GM23338 (cell line): ENCODE measurements around the gene CYB561D2. TPM values are rescaled to one million over a fixed set of nuclear protein-coding genes. Genes with fewer than 3 reads are reported as not detected.

Experiments used
- ATAC-seq: fragments of 200-7000 bp; cut with Tn5 transposase; 3 replicates; pipeline ENCODE4 v1.9.1; 2020
- DNase-seq: peaks from one replicate; pipeline ENCODE4 v3.0.0-alpha.2; 2015; ENCODE audit warnings: low spot score
- H2AFZ ChIP-seq: fragments of 200-600 bp; sonication (generic); 2 replicates; pipeline ENCODE4 v1.8.0; 2016; ENCODE audit warnings: antibody characterized with exemption, mild to moderate bottlenecking, moderate library complexity
- H3F3A ChIP-seq: fragments of 200-600 bp; sonication (generic); replicated peaks from 2 replicates; pipeline ENCODE4 v1.8.0; 2017; ENCODE audit warnings: antibody characterized with exemption, mixed run types, low read depth
- H3K27ac ChIP-seq: fragments of 200-600 bp; sonication (generic); 2 replicates; pipeline ENCODE4 v1.6.1; 2016; ENCODE audit warnings: low read depth
- H3K27me3 ChIP-seq: fragments of 200-600 bp; sonication (generic); 2 replicates; pipeline ENCODE4 v1.8.0; 2016; ENCODE audit warnings: mild to moderate bottlenecking, mixed run types, moderate library complexity; ENCODE audit not compliant: insufficient read depth
- H3K36me3 ChIP-seq: fragments of 200-600 bp; sonication (generic); 2 replicates; pipeline ENCODE4 v1.8.0; 2016; ENCODE audit warnings: mild to moderate bottlenecking; ENCODE audit not compliant: insufficient read depth
- H3K4me1 ChIP-seq: fragments of 200-600 bp; sonication (generic); 2 replicates; pipeline ENCODE4 v1.8.0; 2016; ENCODE audit warnings: mild to moderate bottlenecking, moderate library complexity; ENCODE audit not compliant: insufficient read depth
- H3K4me2 ChIP-seq: fragments of 200-600 bp; sonication (generic); 2 replicates; pipeline ENCODE4 v1.7.1; 2017; ENCODE audit warnings: mixed run types
- H3K4me3 ChIP-seq: fragments of 200-600 bp; sonication (generic); 2 replicates; pipeline ENCODE4 v1.6.1; 2016; ENCODE audit warnings: mixed run types
- H3K79me2 ChIP-seq: fragments of 200-600 bp; sonication (generic); replicated peaks from 2 replicates; pipeline ENCODE4 v1.8.0; 2017; ENCODE audit warnings: mild to moderate bottlenecking; ENCODE audit not compliant: insufficient read depth
- H3K9me2 ChIP-seq: fragments of 200-600 bp; sonication (generic); 2 replicates; pipeline ENCODE4 v1.8.0; 2017; ENCODE audit not compliant: insufficient read depth
- H4K20me1 ChIP-seq: fragments of 200-600 bp; sonication (generic); replicated peaks from 2 replicates; pipeline ENCODE4 v1.8.0; 2017; ENCODE audit warnings: mild to moderate bottlenecking; ENCODE audit not compliant: insufficient read depth
- H3K27ac Mint-ChIP-seq: 2 replicates; pipeline ENCODE4 v1.8.0; 2020; ENCODE audit warnings: inconsistent platforms, mild to moderate bottlenecking, moderate library complexity, mixed read lengths
- H3K27me3 Mint-ChIP-seq: 3 replicates; pipeline ENCODE4 v1.8.0; 2022; ENCODE audit warnings: low read depth, mild to moderate bottlenecking, moderate library complexity, mixed read lengths, inconsistent platforms; ENCODE audit not compliant: insufficient read depth, poor library complexity
- H3K36me3 Mint-ChIP-seq: 3 replicates; pipeline ENCODE4 v1.8.0; 2021; ENCODE audit warnings: low read depth, mild to moderate bottlenecking, inconsistent platforms, moderate library complexity, mixed read lengths
- H3K4me1 Mint-ChIP-seq: 3 replicates; pipeline ENCODE4 v1.8.0; 2020; ENCODE audit warnings: mild to moderate bottlenecking, inconsistent platforms, mixed read lengths
- H3K4me3 Mint-ChIP-seq: 3 replicates; pipeline ENCODE4 v1.8.0; 2021; ENCODE audit warnings: moderate library complexity, mild to moderate bottlenecking, inconsistent platforms, mixed read lengths
- H3K9me3 Mint-ChIP-seq: 3 replicates; pipeline ENCODE4 v1.8.0; 2020; ENCODE audit warnings: moderate library complexity, mild to moderate bottlenecking, inconsistent platforms, mixed read lengths
- CREB1 ChIP-seq: fragments of 250-450 bp; sonication (Bioruptor Pico); IDR thresholded peaks from 2 replicates; pipeline ENCODE4 v1.5.0; 2020; ENCODE audit warnings: low read depth, mild to moderate bottlenecking, moderate library complexity
- CTCF ChIP-seq, 2 experiments: fragments of 200-600 bp in 1 of 2; sonication (generic) in 1 of 2; conservative IDR thresholded peaks; 2 replicates each; pipeline versions ENCODE4 v1.5.1 to v1.6.1; 2016 to 2017; ENCODE audit warnings: antibody characterized with exemption in 2 of 2, low read depth in 2 of 2, mild to moderate bottlenecking in 2 of 2, moderate library complexity in 1 of 2
- EZH2 ChIP-seq: fragments of 200-600 bp; sonication (generic); IDR thresholded peaks from one replicate; pipeline ENCODE4 v1.8.0; 2017; ENCODE audit warnings: antibody characterized with exemption, mild to moderate bottlenecking, low read depth; ENCODE audit not compliant: unreplicated experiment
- EZH2phosphoT487 ChIP-seq: fragments of 200-600 bp; sonication (generic); IDR thresholded peaks from one replicate; pipeline ENCODE4 v1.8.1; 2018; ENCODE audit warnings: antibody characterized with exemption; ENCODE audit not compliant: unreplicated experiment
- NANOG ChIP-seq: IDR thresholded peaks from 2 replicates; pipeline ENCODE4 v1.6.1; 2016; ENCODE audit warnings: antibody characterized with exemption, borderline replicate concordance
- REST ChIP-seq: IDR thresholded peaks from one replicate; pipeline ENCODE4 v1.6.1; 2018; ENCODE audit warnings: antibody characterized with exemption; ENCODE audit not compliant: unreplicated experiment
- STAT1 ChIP-seq: IDR thresholded peaks from one replicate; pipeline ENCODE4 v1.6.1; 2016; ENCODE audit warnings: antibody characterized with exemption; ENCODE audit not compliant: unreplicated experiment
- ZNF114 ChIP-seq: fragments of 250-450 bp; sonication (Bioruptor Pico); IDR thresholded peaks from 2 replicates; pipeline ENCODE4 v1.5.0; 2020; ENCODE audit warnings: mild to moderate bottlenecking, moderate library complexity
- ZNF331 ChIP-seq: fragments of 250-450 bp; sonication (Bioruptor Pico); IDR thresholded peaks from 2 replicates; pipeline ENCODE4 v1.5.0; 2020; ENCODE audit warnings: low read depth, mild to moderate bottlenecking, moderate library complexity
- polyA plus RNA-seq: library from polyadenylated mRNA; unstranded; fragments of >200 nt; fragmentation: Nextera tagmentation; extraction: Ambion mirVana; gene quantifications from 2 replicates; pipeline ENCODE4 v1.2.1, GENCODE V29; 2016
- total RNA-seq: library from RNA; depleted of rRNA; stranded (reverse); fragments of >200 nt; shearing (Covaris generic); gene quantifications from 2 replicates; pipeline ENCODE4 v1.2.3, GENCODE V29; 2014
- TF ChIP-seq, protein P1 (sequence below): fragments of 250-450 bp; sonication (Bioruptor Pico); IDR thresholded peaks from 2 replicates; pipeline ENCODE4 v1.5.0; 2020; ENCODE audit warnings: mild to moderate bottlenecking, moderate library complexity

The CYB561D2 gene
- total and polyA plus RNA-seq, 2 experiments from 2014 or later: 10.1 to 18.2 TPM

- Mint-ChIP-seq H3K9me3 (no peaks in the 10 kb centered on the region), H3K36me3 (no peaks in the 10 kb centered on the region), H3K27ac (0 out of 2 replicates have a peak overlapping the region, but pooled peaks have one; percentile 40), H3K4me1 (peaks cover 8% of the 10 kb centered on the region), H3K4me3 (peak overlapping the region; percentile 77), H3K27me3 (peaks cover 19% of the 10 kb centered on the region)
- Histone ChIP-seq H3K27me3 (peaks cover 11% of the 10 kb centered on the region; the same call in 1 of the 2 replicates), H3K4me3 (peak overlapping the region; percentile 78), H4K20me1 (no peaks in the 10 kb centered on the region), H3K79me2 (no peaks in the 10 kb centered on the region), H2AFZ (peak overlapping the region; percentile 86; the same call in 1 of the 2 replicates), H3K36me3 (no peaks in the 10 kb centered on the region), H3K9me2 (no peaks in the 10 kb centered on the region), H3K4me2 (peak overlapping the region; percentile 95), H3K4me1 (no peaks in the 10 kb centered on the region; the same call in 1 of the 2 replicates), H3K27ac (no peak overlapping the region), H3F3A (0 out of 2 replicates have a peak, but pooled peaks cover 5% of the 10 kb centered on the region)
- ATAC-seq (no peak), DNase-seq (no peak)
- TF ChIP-seq CTCF (conservative IDR thresholded peaks at IDR 0.05; ENCODE audit: low read depth in 2 of 2): no peak
- TF ChIP-seq, protein P1, sequence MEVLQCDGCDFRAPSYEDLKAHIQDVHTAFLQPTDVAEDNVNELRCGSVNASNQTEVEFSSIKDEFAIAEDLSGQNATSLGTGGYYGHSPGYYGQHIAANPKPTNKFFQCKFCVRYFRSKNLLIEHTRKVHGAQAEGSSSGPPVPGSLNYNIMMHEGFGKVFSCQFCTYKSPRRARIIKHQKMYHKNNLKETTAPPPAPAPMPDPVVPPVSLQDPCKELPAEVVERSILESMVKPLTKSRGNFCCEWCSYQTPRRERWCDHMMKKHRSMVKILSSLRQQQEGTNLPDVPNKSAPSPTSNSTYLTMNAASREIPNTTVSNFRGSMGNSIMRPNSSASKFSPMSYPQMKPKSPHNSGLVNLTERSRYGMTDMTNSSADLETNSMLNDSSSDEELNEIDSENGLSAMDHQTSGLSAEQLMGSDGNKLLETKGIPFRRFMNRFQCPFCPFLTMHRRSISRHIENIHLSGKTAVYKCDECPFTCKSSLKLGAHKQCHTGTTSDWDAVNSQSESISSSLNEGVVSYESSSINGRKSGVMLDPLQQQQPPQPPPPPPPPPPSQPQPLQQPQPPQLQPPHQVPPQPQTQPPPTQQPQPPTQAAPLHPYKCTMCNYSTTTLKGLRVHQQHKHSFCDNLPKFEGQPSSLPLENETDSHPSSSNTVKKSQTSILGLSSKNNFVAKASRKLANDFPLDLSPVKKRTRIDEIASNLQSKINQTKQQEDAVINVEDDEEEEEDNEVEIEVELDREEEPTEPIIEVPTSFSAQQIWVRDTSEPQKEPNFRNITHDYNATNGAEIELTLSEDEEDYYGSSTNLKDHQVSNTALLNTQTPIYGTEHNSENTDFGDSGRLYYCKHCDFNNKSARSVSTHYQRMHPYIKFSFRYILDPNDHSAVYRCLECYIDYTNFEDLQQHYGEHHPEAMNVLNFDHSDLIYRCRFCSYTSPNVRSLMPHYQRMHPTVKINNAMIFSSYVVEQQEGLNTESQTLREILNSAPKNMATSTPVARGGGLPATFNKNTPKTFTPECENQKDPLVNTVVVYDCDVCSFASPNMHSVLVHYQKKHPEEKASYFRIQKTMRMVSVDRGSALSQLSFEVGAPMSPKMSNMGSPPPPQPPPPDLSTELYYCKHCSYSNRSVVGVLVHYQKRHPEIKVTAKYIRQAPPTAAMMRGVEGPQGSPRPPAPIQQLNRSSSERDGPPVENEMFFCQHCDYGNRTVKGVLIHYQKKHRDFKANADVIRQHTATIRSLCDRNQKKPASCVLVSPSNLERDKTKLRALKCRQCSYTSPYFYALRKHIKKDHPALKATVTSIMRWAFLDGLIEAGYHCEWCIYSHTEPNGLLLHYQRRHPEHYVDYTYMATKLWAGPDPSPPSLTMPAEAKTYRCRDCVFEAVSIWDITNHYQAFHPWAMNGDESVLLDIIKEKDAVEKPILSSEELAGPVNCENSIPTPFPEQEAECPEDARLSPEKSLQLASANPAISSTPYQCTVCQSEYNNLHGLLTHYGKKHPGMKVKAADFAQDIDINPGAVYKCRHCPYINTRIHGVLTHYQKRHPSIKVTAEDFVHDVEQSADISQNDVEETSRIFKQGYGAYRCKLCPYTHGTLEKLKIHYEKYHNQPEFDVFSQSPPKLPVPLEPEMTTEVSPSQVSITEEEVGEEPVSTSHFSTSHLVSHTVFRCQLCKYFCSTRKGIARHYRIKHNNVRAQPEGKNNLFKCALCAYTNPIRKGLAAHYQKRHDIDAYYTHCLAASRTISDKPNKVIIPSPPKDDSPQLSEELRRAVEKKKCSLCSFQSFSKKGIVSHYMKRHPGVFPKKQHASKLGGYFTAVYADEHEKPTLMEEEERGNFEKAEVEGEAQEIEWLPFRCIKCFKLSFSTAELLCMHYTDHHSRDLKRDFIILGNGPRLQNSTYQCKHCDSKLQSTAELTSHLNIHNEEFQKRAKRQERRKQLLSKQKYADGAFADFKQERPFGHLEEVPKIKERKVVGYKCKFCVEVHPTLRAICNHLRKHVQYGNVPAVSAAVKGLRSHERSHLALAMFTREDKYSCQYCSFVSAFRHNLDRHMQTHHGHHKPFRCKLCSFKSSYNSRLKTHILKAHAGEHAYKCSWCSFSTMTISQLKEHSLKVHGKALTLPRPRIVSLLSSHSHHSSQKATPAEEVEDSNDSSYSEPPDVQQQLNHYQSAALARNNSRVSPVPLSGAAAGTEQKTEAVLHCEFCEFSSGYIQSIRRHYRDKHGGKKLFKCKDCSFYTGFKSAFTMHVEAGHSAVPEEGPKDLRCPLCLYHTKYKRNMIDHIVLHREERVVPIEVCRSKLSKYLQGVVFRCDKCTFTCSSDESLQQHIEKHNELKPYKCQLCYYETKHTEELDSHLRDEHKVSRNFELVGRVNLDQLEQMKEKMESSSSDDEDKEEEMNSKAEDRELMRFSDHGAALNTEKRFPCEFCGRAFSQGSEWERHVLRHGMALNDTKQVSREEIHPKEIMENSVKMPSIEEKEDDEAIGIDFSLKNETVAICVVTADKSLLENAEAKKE (CRISPR knock-in tag): no peak
- TF ChIP-seq CREB1 (CRISPR knock-in tag): no peak
- TF ChIP-seq EZH2: no peak
- TF ChIP-seq ZNF331 (CRISPR knock-in tag): no peak
- TF ChIP-seq REST: no peak
- no peak for TF ChIP-seq EZH2phosphoT487
- no peak for TF ChIP-seq NANOG
- TF ChIP-seq STAT1: no peak
- TF ChIP-seq ZNF114: no peak
Observed at GRCh38 chr3:50365842-50366220, 15.2 kb downstream of the CYB561D2 start.
